Activated T-helper 9 cell treated with anti-CD3 and anti-CD28 coated beads, Interleukin-2, amount 50 U/mL, for 16 hours (primary cell): ENCODE results near the gene CRYGN.

Experiments used
- DNase-seq: peaks from one replicate; pipeline ENCODE4 v3.0.0-alpha.2; 2020; ENCODE audit warnings: low read depth

The CRYGN gene

DNA sequence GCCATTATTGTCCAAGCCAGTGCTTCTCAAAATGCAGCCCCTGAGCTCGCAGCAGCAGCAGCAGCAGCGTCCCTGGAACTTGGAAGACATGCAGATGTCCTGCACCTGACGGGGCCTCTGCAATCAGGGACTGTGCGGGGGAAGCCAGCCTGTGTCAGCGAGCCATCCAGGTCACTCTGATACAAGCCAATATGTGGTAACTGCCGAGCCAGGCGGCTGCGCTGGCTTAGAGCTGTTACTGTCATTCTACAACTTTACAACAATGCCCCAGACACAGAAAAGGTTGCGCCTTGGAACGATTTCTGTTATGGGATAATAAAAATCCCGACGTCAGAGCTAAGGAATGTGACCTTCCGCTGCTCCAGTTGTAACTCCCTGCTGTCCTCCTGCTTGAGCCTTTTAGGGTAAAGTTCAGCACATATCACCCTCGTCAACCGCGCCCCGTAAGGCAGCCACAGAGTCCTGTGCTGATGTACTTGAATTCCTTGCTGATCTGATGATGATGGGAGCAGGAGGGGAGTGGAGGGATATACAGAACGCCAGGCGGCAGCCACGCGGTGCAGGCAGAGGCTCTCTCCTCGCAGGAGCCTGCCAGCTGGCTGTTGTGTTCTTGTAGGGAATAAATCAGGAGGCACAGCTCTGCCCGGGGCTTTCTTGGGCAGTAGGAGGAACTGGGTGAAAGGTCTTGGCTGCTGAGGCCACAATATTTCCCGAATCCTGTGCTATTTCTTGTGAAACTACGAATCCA, 20.0 kb upstream of the CRYGN start:
- DNase-seq, result no peak

DNA sequence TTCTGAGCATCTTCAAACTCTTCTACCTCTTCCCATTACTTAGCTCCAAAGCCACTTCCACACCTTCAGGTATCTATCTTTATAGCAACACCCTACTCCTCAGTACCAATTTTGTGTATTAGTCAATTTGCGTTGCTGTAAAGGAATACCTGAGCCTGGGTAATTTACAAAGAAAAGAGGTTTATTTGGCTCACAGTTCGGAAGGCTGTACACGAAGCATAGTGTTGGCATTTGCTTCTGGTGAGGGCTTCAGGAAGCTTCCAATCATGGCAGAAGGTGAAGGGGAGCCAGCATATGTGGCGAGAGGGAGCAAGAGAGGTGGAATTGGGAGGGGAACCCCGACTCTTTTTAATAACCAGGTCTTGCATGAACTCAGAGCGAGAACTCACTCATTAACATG, 17.6 kb upstream of the CRYGN start:
- no peak for DNase-seq

DNA sequence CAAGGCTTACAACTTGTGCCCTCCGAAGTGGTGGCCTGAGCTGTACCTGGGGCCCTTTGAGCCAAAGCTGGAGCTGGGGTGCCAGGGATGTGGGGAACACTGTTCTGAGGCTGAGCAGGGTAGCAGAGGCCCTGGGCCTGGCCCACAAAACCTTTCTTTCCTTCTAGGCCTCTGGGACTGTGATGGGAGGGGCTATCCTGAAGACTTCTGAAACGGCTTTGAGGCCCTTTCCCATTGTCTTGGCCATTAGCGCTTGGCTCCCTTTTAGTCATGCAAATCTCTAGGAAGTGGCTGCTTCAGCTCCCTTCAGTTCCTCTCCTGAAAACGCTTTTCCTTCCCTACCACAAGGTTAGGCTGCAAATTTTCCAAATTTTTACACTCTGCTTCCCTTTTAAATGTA, 16.8 kb upstream of the CRYGN start:
- DNase-seq, result no peak

DNA sequence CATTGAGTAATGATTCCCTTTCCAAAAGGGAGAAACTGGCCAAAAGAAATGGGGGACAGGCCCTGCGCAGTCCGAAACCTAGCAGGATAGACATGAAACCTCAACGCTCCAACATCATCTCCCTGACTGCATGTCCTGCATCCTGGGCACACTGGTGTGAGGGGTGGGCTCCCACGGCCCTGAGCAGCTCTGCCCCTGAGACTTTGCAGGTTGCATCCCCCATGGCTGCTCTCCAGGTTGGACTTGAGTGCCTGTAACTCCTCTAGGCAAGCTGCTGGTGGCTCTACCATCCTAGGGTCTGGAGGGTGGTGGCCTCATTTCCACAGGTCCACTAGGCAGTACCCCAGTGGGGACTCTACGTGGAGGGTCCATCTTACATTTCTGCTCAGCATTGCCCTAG, 16.3 kb upstream of the CRYGN start:
- DNase-seq, result no peak

DNA sequence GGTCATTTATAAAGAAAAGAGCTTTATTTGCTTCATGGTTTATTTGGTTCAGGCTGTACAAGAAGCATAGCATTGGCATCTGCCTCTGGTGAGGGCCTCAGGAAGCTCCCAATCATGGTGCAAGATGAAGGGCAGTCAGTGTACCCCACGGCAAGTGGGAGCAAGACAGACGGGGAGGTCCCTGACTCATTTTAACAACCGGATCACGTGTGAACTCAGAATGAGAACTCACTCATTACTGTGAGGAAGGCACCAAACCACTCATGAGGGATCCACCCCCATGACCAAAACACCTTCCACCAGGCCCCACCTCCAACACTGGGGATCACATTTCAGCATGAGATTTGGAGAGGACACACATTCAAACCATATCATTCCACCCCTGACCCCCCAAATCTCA, 15.7 kb upstream of the CRYGN start:
- no peak for DNase-seq

DNA sequence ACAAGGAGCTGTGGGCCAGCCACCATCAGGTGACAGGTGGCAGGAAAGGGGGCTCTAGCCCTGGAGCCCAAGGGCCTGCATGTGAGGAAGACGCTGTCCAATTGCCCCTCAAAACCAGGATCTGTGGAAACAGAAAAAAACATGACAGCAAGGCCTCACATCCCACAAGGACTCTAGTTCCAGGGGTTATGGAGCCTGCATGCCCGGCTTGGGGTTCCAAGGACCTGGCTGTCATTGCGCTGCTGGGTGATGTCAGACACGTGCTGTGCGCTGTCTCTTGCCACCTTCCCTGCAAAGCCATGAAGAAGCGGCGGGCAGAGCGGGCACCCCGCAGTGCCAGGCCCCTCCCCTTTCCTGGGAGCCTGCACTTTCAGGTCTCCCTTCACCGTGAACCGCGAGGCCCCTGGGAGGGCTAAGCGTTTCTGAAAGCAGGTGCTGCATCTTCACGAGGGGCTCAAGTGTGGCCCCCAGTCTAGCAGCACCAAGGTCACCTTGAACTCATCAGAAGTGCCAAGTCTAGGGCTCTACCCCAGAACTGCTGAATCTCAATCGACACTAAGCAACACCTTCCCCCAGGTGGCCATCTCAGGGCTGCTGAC, 15.1 kb upstream of the CRYGN start:
- no peak for DNase-seq

DNA sequence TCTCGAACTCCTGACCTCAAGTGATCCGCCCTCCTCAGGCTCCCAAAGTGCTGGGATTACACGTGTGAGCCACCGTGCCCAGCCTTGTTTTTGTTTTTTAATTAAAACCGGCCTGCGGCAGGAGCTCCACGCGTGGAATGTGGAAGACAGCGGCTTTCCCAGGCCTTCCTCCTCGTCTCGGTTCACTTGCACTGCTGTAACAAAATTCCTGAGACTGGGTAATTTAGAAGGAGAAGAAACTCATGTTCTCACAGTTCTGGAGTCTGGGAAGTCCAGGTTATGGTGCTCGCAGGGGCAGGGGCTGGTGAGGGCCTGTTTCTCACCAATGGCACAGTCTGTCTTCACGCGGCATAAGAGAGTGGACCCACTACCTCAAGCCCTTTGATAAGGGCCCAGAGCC, 14.4 kb upstream of the CRYGN start:
- DNase-seq, result no peak

DNA sequence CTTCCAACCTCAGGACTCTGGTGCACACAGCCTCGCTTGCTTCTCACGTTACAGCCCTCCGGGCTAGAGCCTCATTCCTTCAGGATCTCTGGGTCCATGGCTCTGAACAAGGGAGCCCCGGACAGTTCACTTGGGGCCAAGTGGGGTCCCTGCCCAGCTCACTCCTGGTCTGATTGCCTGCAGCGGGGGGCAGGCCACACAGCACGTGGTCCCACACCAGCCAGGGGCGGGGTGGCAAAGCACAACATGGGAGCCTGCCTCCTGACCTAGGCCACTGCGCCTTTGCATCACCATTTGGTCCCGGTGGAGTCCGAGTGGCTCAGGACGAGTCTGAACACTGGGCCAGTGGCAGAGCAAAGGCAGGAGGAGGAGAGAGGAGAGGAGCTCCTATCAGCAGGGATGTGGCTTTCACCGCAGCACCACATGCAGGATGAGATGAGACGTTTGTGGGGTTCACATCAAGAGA, 13.4 kb upstream of the CRYGN start:
- DNase-seq, result no peak

DNA sequence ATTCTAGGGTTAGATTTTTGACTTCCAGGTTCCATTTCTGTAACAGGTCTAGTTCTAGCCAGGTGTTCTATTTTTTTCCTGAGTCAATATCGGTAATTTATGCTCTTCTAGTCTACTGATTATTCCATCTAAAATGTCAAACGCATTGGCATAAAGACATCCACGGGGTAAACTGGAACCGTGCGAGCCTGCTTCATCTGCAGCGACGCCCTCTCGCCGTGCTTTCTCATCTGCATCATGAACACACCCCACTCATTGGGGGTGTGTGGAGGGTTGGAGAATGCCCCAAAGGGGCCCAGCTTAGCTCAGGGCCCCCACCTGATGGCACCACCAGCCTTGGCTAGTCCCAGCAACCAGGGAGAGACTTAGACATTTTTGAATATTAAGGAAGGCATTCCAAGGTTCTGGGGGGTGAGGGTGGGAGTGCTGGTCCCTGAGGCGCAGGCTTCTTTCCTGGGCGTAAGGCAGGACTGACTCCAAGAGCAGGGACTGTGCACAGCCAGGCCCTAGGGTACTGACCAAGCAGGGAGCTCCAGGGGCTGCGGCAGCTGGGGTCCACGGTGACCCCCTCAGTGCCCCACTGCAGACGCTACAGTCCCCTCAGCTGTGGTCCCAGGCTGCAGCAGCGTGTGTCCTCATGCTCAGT, 12.9 kb upstream of the CRYGN start:
- DNase-seq, result no peak

DNA sequence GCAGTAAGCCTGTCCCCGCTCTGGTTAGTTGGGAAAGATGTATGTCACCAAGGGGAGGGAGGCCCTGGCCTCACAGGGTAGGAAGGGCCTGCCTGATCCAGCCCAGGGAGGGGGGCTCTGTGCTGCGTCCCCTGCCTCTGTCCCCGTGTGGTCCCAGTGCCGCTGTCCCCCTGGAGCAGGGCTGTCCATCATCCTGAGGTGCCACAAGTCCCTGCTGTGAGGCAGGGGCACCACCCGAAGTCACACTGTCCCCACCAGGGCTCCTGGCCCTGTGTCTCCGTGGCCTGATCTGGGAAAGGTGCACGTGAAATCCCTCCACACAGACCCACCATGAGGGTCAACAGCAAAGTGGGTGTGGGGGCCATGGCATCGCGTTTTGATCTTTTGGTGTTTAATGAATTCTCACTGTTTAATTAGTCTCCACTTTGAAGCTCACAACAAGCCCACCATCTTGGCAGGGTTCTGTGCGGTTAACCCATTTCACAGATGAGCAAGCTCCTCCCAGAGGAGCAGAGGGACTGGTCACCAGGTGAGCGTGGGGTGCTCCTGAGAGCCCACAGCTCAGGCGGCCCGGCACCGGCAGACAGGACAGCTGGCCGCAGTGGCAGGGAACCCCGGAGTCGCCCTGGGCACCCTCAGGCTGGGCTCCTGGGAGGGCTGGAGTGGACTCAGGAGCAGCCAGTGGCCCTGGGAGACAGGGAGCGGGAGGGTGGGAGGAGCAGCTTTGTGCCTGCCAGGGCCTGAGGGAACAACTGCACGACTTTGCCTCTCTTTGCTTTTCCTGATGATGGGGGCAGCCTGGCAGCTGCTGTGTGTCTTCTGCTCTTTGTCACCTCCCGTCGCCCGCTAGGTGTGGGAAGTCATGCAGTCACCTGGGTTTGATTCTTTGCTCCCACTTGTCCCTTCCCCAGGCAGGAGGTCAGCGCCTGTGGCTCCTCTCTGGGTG, 12.0 kb upstream of the CRYGN start:
- DNase-seq, result no peak

DNA sequence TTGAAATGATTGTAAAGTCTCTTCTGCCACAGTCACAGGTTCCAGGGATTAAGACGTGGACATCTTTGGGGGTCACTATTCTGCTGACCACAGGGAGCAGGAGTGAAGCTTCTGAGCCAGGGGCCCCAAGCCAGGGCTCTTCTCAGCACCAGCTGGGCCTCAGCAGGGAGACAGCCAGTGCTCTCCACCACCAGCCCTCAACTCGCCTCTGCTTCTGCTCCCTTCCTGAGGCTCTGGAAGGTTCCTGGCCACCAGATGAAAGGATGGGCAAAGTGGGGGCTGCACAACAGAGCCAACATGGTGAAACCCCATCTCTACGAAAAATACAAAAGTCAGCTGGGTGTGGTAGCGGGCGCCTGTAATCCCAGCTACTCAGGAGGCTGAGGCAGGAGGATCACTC, 11.2 kb upstream of the CRYGN start:
- DNase-seq, result no peak

DNA sequence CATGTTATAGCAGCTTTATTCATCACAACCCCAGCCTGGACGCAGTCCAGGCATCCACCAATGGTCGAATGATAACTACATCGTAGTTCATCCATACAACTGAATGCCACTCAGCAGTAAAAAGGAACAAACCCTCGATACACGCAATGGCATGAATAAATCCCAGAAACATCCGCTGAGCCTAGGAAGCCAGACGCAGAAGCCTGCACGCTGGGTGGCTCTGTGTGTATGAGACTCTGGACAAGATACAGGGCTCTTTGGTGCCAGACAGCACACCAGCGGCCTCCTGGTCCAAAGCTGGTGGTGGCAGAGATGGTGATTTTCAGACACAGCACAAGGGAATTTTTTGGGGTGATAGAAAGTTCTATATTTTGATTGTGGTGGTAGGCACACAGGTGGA, 10.0 kb upstream of the CRYGN start:
- DNase-seq, result no peak

DNA sequence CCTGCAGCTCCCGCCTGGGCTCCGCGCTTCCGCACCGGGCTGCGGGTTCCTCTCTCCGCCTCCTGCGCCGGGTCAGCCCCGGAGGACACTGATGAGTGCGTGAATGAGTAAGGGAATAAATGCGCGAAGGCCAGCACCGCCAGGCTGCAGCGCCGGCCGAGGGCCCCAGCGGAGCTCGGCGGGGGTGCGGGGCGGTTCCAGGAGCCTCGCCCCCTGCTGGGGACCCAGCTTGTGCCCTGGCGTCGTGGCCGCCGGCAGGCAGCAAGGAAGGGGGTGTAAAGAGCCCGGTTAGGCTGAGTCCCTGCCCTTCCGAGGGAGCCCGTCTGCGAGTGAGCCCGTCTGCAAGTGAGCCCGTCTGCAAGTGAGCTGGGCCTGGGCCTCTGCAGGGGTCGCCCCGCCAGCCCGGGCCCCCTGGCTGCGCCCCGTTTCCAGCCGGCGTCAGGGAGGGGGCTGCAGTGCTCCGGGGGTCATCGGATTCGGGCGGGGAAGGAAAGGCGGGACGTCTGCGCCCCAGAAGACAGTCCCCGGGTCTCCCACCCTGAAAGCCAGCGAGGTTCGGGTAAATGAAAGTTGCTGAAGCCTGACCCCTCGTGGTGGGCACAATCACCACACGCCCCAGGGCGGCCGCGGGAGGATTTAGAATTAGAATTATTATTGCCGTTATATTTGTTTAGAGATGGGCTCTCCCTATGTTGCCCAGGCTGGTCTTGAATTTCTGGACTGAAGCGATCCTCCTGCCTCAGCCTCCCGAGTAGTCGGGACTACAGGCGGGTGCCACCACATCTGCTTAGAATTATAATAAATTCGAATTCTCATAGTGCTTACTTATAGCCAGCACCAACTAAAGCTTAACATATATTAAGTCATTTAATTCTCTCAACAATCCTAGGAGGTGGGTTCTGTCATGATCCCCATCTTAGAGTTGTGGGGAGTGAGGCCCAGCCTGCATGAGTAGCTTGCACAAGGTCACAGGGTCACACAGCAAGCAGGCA, 8.6 kb upstream of the CRYGN start:
- DNase-seq, result peak; percentile 63

DNA sequence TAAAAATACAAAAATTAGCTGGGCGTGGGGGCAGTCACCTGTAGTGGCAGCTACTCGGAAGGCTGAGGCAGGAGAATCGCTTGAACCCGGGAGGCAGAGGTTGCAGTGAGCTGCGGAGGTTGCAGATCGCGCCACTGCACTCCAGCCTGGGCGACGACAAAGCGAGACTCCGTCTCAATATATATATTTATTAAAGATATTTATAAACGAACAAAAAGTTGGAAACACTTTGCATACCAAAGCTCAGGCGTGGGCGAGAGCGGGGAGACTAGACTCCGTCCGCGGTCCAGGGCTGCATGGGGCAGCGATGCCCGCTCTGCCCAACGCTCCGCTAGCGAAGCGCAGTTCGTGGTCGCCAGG, 7.9 kb upstream of the CRYGN start:
- DNase-seq, result no peak

DNA sequence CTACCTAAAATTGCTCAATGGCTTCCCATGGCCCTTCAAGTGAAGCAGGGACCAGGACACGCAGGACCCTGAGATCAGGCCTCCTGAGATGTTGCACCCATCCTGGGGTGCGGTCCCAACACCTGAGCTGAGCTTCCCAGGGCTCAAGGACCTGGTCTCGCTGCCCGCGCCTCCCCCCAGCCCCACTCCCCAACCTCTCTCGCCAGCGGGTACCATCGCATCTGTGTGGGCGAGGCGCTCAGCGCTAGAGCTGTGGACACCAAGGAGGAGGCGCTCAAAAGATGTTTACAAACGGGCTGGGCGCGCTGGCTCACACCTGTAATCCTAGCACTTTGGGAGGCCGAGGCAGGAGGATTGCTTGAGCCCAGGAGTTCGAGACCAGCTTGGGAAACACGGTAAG, 7.4 kb upstream of the CRYGN start:
- no peak for DNase-seq

DNA sequence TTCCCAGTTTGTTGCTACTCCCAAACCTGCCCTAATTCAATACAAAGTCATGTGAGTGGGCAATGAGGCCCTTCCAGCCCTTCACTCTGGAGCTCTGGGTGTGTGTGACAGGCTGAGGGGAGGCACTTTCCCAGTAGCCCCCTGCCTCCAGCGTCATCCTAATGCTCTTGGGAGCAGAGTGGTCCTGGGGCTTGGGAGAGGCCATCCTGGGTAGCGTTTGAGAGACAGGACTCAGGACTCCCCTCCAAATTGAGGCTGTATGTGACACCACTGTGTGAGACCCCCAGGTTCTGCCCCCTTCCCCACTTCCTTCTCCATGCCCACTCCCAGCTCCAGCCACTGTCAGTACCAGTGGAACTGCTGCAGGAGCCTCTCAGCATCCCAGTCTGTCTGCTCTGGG, 6.5 kb upstream of the CRYGN start:
- DNase-seq, result no peak

DNA sequence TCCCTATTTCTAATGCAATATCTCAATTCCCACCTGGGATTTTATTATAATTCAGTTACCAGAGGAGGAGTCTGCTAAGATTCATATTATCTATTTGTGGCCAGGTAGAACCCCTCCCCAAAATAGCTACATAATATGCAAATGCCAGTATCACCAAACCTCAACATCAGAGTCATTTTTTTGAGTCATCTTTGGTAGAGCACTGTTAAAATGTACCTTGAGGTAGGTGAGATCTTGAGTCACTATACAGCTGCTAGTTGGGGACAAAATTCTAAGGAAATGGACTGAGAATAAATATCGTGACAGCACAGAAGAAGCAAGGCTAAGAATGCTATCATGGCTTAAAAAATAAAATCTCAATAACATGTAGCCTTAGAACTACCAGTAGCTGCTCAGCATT, 4.7 kb upstream of the CRYGN start:
- no peak for DNase-seq

DNA sequence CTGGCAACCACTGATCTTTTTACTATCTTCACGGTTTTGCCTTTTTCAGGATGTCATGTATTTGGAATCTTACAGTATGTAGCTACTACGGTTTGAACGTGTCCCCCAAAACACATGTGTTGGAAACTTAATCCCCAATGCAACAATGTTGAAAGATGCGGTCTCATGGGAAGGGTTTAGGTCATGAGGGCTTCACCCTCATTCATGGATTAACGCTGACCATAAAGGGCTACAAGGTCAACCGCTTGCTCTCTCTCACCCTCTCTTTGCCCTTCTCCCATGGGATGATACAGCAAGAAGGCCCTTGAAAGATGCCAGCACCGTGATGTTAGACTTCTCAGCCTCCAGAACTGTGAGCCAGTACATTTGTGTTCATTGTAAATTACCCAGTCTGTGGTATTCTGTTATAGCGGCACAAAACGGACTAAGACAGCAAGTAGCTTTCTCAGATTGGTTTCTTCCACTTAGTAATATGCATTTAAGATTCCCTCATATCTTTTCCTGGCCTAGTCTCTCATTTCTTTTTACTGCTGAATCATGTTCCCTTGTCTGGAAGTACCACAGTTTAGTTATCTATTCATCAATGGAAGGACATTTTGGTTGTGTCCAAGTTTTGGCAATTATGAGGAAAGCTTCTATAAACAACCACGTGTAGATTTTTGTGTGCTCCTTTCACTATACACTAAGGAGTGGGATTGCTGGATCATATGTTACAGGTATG, 3.0 kb upstream of the CRYGN start:
- DNase-seq, result no peak

DNA sequence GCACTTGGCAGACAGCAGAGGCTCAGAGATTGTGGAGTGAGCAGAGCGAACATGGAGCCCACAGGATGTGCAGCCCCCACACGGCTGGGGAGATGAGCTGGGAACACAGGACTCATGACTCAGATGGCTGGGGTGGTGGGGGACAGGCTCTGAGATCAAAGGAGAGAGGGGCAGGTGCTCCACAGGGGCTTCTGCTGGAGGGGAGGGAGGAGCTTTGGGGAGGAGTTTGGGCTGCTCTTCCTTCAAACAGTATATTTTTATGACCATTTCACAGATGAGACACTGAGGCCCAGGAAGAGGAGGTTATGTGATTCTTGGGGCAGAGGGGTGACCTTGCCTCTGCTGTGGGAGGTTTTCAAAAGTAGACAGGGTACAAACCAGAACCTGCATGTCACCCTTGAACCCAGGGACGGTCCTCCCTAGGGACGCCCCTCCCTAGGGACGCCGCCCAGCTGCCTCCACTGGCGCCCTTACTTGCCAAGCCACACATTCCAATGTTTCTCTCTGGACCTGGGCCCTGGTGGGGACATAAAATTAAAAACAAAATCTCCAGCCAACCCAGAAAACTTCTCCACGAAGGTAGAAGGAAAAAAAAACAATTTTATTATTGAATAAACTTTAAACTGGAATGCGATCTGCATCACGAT, 981 bp upstream of the CRYGN start:
- DNase-seq, result no peak
